ENCODE measurements around the gene FZD4.
"Not testable (repeated sequence)": the region's sequence is repeated elsewhere in the genome, so short reads cannot be mapped to it uniquely, and the experiment has no call there.

FZD4 gene

DNA sequence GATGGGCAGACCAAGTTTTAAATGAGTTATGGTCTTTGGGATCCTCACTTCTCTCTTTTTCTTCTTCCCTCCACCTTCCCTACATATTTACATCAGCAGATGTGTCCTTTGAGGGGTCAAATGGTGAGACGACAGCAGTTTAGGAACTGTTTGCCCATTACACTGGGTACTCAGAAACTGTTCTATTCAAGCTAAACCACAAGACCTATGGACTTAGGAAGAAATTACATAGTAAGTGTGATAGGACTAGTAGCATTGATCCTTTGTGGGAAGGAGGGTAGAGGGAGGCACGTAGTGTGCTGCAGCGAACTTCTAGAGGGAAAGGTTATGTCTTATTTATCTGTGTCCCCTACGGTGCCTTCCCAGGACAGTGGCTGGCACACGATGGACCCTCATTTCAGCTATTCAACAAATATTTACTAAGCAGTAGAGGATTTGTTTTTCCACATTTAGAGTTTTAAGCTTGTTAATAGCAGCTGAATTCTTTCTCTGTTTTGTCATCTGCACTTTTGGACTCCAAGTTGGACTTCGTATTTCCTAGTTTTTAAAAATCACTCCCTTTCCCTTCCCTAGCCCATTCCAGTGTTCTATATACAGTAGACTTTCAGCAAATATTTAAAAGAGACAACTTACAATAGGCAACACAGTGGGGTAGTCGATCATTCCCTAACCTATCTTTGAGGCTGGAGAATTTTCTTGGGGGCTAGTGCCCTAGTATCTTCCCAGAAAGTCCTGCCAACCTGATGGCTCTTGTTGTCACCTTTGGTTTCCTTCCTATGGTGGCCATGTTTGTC lies 13.9 kb downstream of the FZD4 start:
- no peak for TF ChIP-seq CTCF (IDR thresholded peaks at IDR 0.05; ENCODE audit: low read depth, low read length)
- H3K4me3 ChIP-seq (ENCODE audit: low read depth, low read length): no peak overlapping the region

- no peak for TF ChIP-seq CTCF (IDR thresholded peaks at IDR 0.05; ENCODE audit: low read depth, low read length)
- peak overlapping the region; percentile 24 for H3K4me3 ChIP-seq (ENCODE audit: low read depth, low read length)
These were observed 14.9 kb downstream of the FZD4 start for GRCh38 chr11:86940122-86940777.

GRCh38 chr11:86938900-86939880 lies 16.0 kb downstream of the FZD4 start:
- H3K4me3 ChIP-seq (ENCODE audit: low read depth, low read length): no peak overlapping the region
- peak; percentile 28; the same call in 1 of the 2 replicates for TF ChIP-seq CTCF (IDR thresholded peaks at IDR 0.05; ENCODE audit: low read depth, low read length)

GRCh38 chr11:86938203-86938899 lies 16.8 kb downstream of the FZD4 start:
- H3K4me3 ChIP-seq (ENCODE audit: low read depth, low read length): no peak overlapping the region

DNA sequence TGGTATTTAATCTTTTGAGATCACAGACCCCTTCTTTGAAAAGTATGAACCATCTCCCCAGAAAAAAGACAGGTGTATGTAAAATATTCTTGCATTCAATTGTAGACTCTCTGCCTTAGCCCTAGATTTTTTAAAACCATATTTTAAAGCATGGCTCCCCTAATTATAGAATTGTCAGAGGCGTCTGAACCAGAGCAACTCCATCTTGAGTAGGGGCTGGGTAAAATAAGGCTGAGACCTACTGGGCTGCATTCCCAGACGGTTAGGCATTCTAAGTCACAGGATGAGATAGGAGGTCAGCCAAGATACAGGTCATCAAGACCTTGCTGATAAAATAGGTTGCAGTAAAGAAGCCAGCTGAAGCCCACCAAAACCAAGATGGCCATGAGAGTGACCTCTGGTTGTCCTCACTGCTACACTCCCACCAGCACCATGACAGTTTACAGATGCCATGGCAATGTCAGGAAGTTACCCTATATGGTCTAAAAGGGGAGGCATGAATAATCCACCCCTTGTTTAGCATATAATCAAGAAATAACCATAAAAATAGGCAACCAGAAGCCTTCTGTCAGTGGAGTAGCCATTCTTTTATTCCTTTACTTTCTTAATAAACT lies 17.9 kb downstream of the FZD4 start:
- not testable (repeated sequence) for H3K4me3 ChIP-seq (ENCODE audit: low read depth, low read length)

More at GRCh38 chr11:86938203-86938899, 16.8 kb downstream of the FZD4 start:
- TF ChIP-seq CTCF (IDR thresholded peaks at IDR 0.05; ENCODE audit: low read depth, low read length): no peak

- H3K4me3 ChIP-seq (ENCODE audit: low read depth, low read length): no peak overlapping the region
- TF ChIP-seq CTCF (IDR thresholded peaks at IDR 0.05; ENCODE audit: low read depth, low read length): no peak
These were observed 20.1 kb downstream of the FZD4 start for GRCh38 chr11:86934926-86935579.

All from WI38 (cell line).